SU-DHL-6 (cell line): ENCODE data around the gene INPP5A.
"Not testable (repeated sequence)": the region's sequence is repeated elsewhere in the genome, so short reads cannot be mapped to it uniquely, and the experiment has no call there.

Source experiments
- H2AFZ ChIP-seq: fragments of 200-600 bp; sonication (generic); 2 replicates; pipeline ENCODE4 v1.6.1; 2014; ENCODE audit warnings: low read depth, mild to moderate bottlenecking, moderate library complexity, mixed read lengths, antibody characterized with exemption, low read length; ENCODE audit not compliant: severe bottlenecking
- H3F3A ChIP-seq: fragments of 200-600 bp; shearing (Covaris generic); 2 replicates; pipeline ENCODE4 v1.6.0; 2016; ENCODE audit warnings: antibody characterized with exemption, mild to moderate bottlenecking; ENCODE audit not compliant: insufficient read depth
- H3K27ac ChIP-seq: fragments of 200-600 bp; sonication (generic); 2 replicates; pipeline ENCODE4 v1.5.1; 2016; ENCODE audit warnings: low read depth, mild to moderate bottlenecking, low read length, moderate library complexity, mixed read lengths
- H3K27me3 ChIP-seq: fragments of 200-600 bp; sonication (generic), shearing (Covaris generic); 2 replicates; pipeline ENCODE4 v1.6.0; 2014; ENCODE audit warnings: mild to moderate bottlenecking, low read length
- H3K36me3 ChIP-seq: fragments of 200-600 bp; sonication (generic); 2 replicates; pipeline ENCODE4 v1.6.1; 2014; ENCODE audit warnings: mild to moderate bottlenecking, low read length, mixed read lengths
- H3K4me2 ChIP-seq: fragments of 300-600, 200-600 bp; shearing (Covaris generic), sonication (generic); 2 replicates; pipeline ENCODE4 v1.6.0; 2014; ENCODE audit warnings: low read length, low read depth, mild to moderate bottlenecking; ENCODE audit not compliant: poor library complexity, severe bottlenecking
- H3K4me3 ChIP-seq: fragments of 200-600 bp; sonication (generic); 2 replicates; pipeline ENCODE4 v1.5.1; 2014; ENCODE audit warnings: antibody characterized with exemption, low read length, mild to moderate bottlenecking, mixed read lengths; ENCODE audit not compliant: insufficient read depth, poor library complexity, severe bottlenecking
- H3K79me2 ChIP-seq: fragments of 200-600 bp; sonication (generic); 2 replicates; pipeline ENCODE4 v1.6.1; 2014; ENCODE audit warnings: mild to moderate bottlenecking, low read length, moderate library complexity; ENCODE audit not compliant: insufficient read depth
- H3K9ac ChIP-seq: fragments of 200-600 bp; sonication (generic); 2 replicates; pipeline ENCODE4 v1.7.0; 2014; ENCODE audit warnings: mild to moderate bottlenecking, low read length
- H3K9me2 ChIP-seq: fragments of 200-600 bp; sonication (generic); replicated peaks from 2 replicates; pipeline ENCODE4 v1.6.1; 2014; ENCODE audit warnings: low read length; ENCODE audit not compliant: insufficient read depth
- H3K9me3 ChIP-seq: fragments of 200-600 bp; sonication (generic); 2 replicates; pipeline ENCODE4 v1.6.1; 2014; ENCODE audit warnings: low read length, mixed read lengths; ENCODE audit not compliant: insufficient read depth
- H4K20me1 ChIP-seq: fragments of 200-600 bp; sonication (generic); 2 replicates; pipeline ENCODE4 v1.6.1; 2014; ENCODE audit warnings: low read depth, mild to moderate bottlenecking, antibody characterized with exemption, low read length, moderate library complexity, mixed read lengths
- EZH2phosphoT487 ChIP-seq: fragments of 200-600 bp; sonication (generic), shearing (Covaris generic); conservative IDR thresholded peaks from 2 replicates; pipeline ENCODE4 v1.6.1; 2018; ENCODE audit warnings: mild to moderate bottlenecking, antibody characterized with exemption, low read length, moderate library complexity, mixed read lengths
- TF ChIP-seq, protein P1 (sequence below): fragments of 200-600 bp; sonication (generic); IDR thresholded peaks from one replicate; pipeline ENCODE4 v1.5.1; 2017; ENCODE audit warnings: antibody characterized with exemption, mild to moderate bottlenecking, low read length, moderate library complexity; ENCODE audit not compliant: insufficient read depth, poor library complexity, severe bottlenecking

INPP5A gene

DNA sequence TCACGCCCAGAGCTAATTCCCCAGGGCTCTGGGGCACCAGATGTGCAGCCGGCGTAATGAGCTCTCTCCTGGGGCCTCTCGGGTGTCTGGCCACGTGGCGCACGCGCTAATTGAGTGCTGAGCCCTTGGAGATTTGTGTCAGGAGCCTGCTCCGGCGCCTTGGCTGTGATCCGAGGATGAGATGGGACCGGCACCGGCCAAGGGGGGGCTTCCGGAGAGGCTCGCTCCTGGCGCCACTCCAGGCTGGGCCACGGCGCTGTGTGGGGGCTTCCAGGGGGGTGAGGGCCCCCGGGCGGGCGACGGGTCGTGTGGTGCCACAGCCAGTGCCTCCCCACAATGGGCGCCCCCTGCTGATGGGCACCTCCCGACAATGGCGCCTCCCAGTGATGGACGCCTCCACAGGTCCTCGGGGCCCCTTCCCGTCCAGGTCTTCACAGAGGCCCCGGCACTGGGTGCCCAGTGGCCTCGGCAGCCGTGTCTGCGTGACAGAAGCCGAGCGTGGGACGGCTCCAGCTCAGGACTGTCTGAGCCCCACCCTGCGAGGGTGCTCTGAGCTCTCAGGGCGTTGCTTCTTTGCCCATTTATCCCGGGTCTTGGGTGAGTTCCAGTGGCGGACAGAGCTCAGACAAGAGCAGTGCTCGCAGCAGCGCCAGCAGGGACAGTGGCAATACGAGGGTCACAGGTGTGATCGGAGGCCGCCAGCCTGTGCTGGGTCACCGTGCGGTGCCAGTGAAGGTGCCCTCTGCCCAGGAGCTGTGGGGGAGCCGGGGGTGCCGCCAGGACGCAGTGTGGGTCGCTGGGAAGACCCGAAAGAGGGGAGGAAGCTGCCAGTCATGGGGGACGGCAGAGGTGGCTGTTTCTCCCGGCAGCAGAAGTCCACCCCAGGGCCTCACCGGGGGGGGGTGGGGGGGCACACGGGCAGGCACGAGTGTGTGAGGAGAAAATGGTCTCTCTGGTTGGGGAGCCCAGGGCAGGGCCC is 256.6 kb downstream of the INPP5A start:
- Histone ChIP-seq H3K4me3 (no peak overlapping the region), H3K9me3 (no peaks in the 10 kb centered on the region), H3K27ac (no peak overlapping the region), H3K36me3 (no peaks in the 10 kb centered on the region), H3K9ac (no peak overlapping the region), H3K4me2 (no peak overlapping the region), H4K20me1 (no peaks in the 10 kb centered on the region), H3F3A (no peaks in the 10 kb centered on the region), H2AFZ (no peak overlapping the region), H3K9me2 (no peaks in the 10 kb centered on the region), H3K27me3 (no peaks in the 10 kb centered on the region), H3K79me2 (no peaks in the 10 kb centered on the region)
- TF ChIP-seq, protein P1, sequence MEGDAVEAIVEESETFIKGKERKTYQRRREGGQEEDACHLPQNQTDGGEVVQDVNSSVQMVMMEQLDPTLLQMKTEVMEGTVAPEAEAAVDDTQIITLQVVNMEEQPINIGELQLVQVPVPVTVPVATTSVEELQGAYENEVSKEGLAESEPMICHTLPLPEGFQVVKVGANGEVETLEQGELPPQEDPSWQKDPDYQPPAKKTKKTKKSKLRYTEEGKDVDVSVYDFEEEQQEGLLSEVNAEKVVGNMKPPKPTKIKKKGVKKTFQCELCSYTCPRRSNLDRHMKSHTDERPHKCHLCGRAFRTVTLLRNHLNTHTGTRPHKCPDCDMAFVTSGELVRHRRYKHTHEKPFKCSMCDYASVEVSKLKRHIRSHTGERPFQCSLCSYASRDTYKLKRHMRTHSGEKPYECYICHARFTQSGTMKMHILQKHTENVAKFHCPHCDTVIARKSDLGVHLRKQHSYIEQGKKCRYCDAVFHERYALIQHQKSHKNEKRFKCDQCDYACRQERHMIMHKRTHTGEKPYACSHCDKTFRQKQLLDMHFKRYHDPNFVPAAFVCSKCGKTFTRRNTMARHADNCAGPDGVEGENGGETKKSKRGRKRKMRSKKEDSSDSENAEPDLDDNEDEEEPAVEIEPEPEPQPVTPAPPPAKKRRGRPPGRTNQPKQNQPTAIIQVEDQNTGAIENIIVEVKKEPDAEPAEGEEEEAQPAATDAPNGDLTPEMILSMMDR, result no peak
- TF ChIP-seq EZH2phosphoT487, result no peak

DNA sequence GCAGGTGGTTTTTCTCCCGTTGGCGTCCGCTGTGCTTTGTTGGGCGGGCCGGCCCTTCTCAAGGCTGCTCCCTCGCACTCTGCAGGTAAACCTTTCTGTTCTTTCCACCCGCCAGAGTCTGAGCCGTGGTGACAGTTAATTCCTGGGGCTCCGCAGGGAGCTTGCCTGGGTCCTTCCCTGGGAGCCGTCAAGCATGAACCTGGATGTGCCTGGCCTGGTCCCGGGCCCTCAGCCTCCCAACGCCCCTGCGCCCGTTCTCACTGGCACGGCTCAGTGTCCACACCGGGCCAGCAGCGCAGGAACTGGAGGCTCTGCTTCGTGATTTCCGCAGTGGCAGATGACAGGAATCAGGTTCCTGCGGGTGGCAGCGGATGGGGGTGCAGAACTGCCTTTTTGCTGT is 259.3 kb downstream of the INPP5A start:
- Histone ChIP-seq H3K36me3 (no peaks in the 10 kb centered on the region), H4K20me1 (no peaks in the 10 kb centered on the region), H3K27ac (no peak overlapping the region), H3K9ac (no peak overlapping the region), H3K79me2 (no peaks in the 10 kb centered on the region), H3K9me3 (no peaks in the 10 kb centered on the region), H3K4me3 (no peak overlapping the region), H2AFZ (no peak overlapping the region), H3K27me3 (no peaks in the 10 kb centered on the region), H3K9me2 (no peaks in the 10 kb centered on the region), H3K4me2 (no peak overlapping the region), H3F3A (no peaks in the 10 kb centered on the region)
- TF ChIP-seq, protein P1, result no peak
- no peak for TF ChIP-seq EZH2phosphoT487

DNA sequence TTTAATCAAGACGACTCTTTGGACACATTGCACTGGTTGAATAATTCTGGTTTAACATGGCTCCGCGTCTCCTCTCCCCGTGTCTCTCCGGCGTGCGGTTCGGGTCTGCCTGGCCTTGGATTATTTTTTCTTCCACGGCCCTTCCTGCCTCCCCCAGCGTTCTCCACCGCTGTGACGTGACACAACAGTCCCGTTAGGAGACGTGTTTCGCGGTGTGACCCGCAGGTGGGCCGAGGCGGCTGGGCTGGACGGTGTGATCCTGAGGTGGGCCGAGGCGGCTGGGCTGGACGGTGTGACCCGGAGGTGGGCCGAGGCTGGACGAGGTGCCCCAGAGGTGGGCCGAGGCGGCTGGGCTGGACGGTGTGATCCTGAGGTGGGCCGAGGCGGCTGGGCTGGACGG is 260.4 kb downstream of the INPP5A start:
- H2AFZ ChIP-seq, H3K27ac ChIP-seq, H3K4me3 ChIP-seq, H3K4me2 ChIP-seq, H3K79me2 ChIP-seq, H3K9ac ChIP-seq, H3K9me3 ChIP-seq, H3F3A ChIP-seq, H3K27me3 ChIP-seq, H3K36me3 ChIP-seq, H4K20me1 ChIP-seq, H3K9me2 ChIP-seq: not testable (repeated sequence)

DNA sequence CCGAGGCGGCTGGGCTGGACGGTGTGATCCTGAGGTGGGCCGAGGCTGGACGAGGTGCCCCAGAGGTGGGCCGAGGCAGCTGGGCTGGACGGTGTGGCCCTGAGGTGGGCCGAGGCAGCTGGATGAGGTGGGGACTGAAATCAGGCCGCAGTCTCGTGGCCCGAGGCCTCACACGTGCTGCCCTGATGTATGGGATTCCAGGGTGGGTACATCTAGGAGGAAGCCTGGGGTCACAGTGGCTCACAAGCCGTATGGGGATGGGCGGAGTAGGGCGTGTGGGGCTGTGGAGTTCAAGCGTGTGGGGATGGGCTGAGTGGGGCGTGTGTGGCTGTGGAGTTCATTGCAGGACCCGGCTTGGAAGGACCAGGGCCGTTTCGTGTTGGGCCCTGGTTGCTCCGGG is 260.8 kb downstream of the INPP5A start:
- H3K9ac ChIP-seq, result no peak overlapping the region
- no peak overlapping the region for H3K4me3 ChIP-seq
- TF ChIP-seq, protein P1, result no peak
- TF ChIP-seq EZH2phosphoT487, result no peak
- H3K4me2 ChIP-seq, result no peak overlapping the region
- no peaks in the 10 kb centered on the region for H3F3A ChIP-seq
- no peak overlapping the region for H3K27ac ChIP-seq
- no peak overlapping the region for H2AFZ ChIP-seq
- H3K79me2 ChIP-seq, result no peaks in the 10 kb centered on the region
- H4K20me1 ChIP-seq, result no peaks in the 10 kb centered on the region
- H3K9me2 ChIP-seq, result no peaks in the 10 kb centered on the region
- no peaks in the 10 kb centered on the region for H3K9me3 ChIP-seq
- no peaks in the 10 kb centered on the region for H3K36me3 ChIP-seq
- H3K27me3 ChIP-seq, result no peaks in the 10 kb centered on the region
